T-helper 17 cell (primary cell): ENCODE measurements around the gene KMT2E. TPM values are rescaled to one million over a fixed set of nuclear protein-coding genes. Genes with fewer than 3 reads are reported as not detected.

Source experiments
- ATAC-seq: fragments of 150-1000 bp; cut with Tn5 transposase; 2 replicates; pipeline ENCODE4 v1.10.0; 2021; ENCODE audit warnings: mild to moderate bottlenecking, moderate library complexity
- DNase-seq, 3 donors: peaks; one replicate each; pipeline versions ENCODE4 v3.0.0 to v3.0.0-alpha.2; 2020 to 2021
- H3K9me3 ChIP-seq: one replicate; pipeline ENCODE4 v1.7.0; 2013; ENCODE audit warnings: low read length, mild to moderate bottlenecking; ENCODE audit not compliant: control insufficient read depth, poor library complexity, severe bottlenecking
- H3K27ac Mint-ChIP-seq: one replicate; pipeline ENCODE4 v1.8.0; 2022; ENCODE audit warnings: mild to moderate bottlenecking, moderate library complexity, mixed read lengths
- H3K27me3 Mint-ChIP-seq: one replicate; pipeline ENCODE4 v1.8.0; 2022; ENCODE audit warnings: mixed read lengths
- H3K36me3 Mint-ChIP-seq: one replicate; pipeline ENCODE4 v1.8.0; 2022; ENCODE audit warnings: low read depth, mixed read lengths
- H3K4me1 Mint-ChIP-seq: one replicate; pipeline ENCODE4 v1.8.0; 2022; ENCODE audit warnings: mild to moderate bottlenecking, mixed read lengths
- H3K4me3 Mint-ChIP-seq: one replicate; pipeline ENCODE4 v1.8.0; 2022; ENCODE audit warnings: mild to moderate bottlenecking, moderate library complexity, mixed read lengths
- total RNA-seq, 4 donors: library from RNA in 2 of 4; stranded (reverse) in 2 of 4; gene quantifications; one replicate each; pipeline ENCODE4 v1.2.3 and lab custom pipeline; 2022 to 2026

KMT2E gene
- total RNA-seq, 2 donors from 2014 or later = 285 to 301 TPM

DNA sequence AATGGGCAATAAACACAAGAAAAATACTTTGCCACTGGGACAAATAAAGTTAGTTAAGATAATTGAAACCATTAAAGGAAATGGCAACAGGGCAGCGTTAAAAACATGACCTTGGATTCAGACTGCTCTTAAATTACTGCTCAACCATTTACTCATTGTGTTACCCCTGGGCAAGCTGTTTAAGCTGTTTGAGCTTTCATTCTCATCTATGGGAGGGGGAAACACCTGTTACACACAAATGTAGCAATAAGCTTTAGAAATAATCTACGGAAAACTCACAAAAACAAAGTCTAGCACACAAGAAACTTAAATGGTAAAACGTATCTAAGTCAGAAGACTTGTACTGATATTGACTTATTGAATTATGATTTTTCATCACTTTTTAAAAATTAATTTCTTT, 137.1 kb downstream of the KMT2E start:
- H3K4me1 Mint-ChIP-seq = peaks cover 13% of the 10 kb centered on the region
- DNase-seq = no peak
- no peaks in the 10 kb centered on the region for H3K27me3 Mint-ChIP-seq
- no peak overlapping the region for H3K4me3 Mint-ChIP-seq
- peak overlapping the region; percentile 27 for H3K27ac Mint-ChIP-seq
- no peak for ATAC-seq
- H3K9me3 ChIP-seq = no peaks in the 10 kb centered on the region
- H3K36me3 Mint-ChIP-seq = no peaks in the 10 kb centered on the region

DNA sequence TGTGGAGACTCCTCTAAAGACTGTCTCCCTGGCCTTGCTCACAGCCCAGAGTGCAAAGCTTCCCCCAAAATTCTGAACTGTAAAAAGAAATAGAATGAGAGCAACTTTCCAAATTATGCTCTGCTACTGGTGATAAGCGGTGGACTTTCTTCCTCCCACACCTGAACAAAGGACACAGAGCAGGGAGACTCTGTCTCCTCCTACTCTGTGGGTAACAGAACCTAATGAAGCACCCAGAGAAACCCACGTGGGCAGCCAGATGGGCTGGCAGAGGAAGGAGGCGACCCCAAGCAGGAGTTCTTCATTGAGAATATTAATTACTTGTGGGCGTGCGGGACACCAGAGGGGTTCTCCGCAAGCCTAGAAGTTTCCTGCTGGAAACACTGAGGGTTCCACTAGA, 139.5 kb downstream of the KMT2E start:
- peaks cover 22% of the 10 kb centered on the region for H3K4me1 Mint-ChIP-seq

DNA sequence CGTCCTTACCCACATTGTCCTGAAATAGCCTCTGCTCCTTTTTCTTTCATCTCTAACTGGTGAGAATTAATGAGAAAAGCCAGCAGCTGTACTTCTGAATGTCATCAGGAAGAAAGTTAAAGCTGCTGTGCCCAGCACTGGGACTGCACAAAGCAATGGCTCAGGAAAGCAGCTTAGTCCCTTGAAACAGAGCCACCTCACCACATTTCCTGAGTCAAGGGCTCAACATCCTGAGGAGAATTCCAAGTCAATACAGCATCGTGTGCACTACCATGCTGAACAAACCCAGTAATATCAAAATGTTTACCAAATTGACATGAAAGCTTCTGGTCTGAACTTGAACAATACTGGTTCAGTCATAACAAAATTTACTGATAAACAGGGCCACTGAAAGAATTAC, 140.1 kb downstream of the KMT2E start:
- no peak for ATAC-seq
- no peak overlapping the region for H3K27ac Mint-ChIP-seq
- H3K4me3 Mint-ChIP-seq = no peak overlapping the region
- DNase-seq = no peak
- H3K4me1 Mint-ChIP-seq = peaks cover 22% of the 10 kb centered on the region
- H3K27me3 Mint-ChIP-seq = no peaks in the 10 kb centered on the region
- H3K9me3 ChIP-seq = no peaks in the 10 kb centered on the region
- peaks cover 8% of the 10 kb centered on the region for H3K36me3 Mint-ChIP-seq

More for the DNA sequence above, 139.5 kb downstream of the KMT2E start:
- peaks cover 8% of the 10 kb centered on the region for H3K36me3 Mint-ChIP-seq
- no peaks in the 10 kb centered on the region for H3K27me3 Mint-ChIP-seq
- DNase-seq (no peak), ATAC-seq (no peak)
- H3K9me3 ChIP-seq = no peaks in the 10 kb centered on the region
- H3K27ac Mint-ChIP-seq = peak overlapping the region; percentile 57
- H3K4me3 Mint-ChIP-seq = no peak overlapping the region

DNA sequence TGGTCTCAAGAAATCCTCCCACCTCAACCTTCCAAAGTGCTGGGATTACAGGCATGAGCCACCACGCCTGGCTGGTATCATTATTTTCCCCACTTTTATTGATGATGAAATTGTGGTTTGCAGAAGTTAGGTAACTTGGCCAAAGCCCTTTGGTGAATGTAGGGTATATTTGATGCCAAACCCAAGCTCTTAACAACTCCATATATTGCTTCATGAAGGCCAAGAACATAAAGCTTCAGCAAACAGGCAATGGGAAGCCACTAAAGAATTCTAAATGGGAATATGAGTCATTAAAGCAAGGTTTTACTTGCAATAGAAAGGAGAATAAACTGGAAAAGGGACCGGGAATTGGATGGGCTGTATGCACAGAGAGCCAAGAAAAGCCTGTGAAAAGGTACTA, 142.7 kb downstream of the KMT2E start:
- H3K27me3 Mint-ChIP-seq = no peaks in the 10 kb centered on the region
- H3K27ac Mint-ChIP-seq = peak overlapping the region; percentile 88
- ATAC-seq (no peak), DNase-seq (no peak)
- H3K36me3 Mint-ChIP-seq = peaks cover 8% of the 10 kb centered on the region
- H3K9me3 ChIP-seq = no peaks in the 10 kb centered on the region
- H3K4me1 Mint-ChIP-seq = peaks cover 17% of the 10 kb centered on the region
- H3K4me3 Mint-ChIP-seq = no peak overlapping the region

DNA sequence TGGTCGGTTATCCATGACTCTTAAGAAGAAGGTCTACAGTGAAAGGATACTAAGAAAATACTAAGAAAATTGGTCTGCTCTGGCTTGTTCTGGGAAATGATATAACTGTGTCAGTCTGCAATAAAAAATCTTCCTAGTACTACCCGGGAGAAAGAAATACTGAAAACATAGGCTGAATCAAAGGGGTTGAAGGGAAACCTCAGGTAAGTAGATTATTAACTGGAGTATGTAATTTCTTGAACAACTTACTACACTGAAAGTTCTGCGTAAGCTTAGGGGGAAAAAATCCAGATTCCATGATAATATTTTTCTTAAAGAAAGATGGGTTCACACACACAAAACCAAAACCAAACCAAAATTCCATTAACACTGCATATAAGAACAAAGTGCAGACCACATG, 143.3 kb downstream of the KMT2E start:
- peaks cover 8% of the 10 kb centered on the region for H3K36me3 Mint-ChIP-seq
- DNase-seq (no peak), ATAC-seq (no peak)
- peak overlapping the region; percentile 88 for H3K27ac Mint-ChIP-seq
- H3K9me3 ChIP-seq = no peaks in the 10 kb centered on the region
- H3K4me1 Mint-ChIP-seq = peaks cover 17% of the 10 kb centered on the region
- no peaks in the 10 kb centered on the region for H3K27me3 Mint-ChIP-seq
- H3K4me3 Mint-ChIP-seq = no peak overlapping the region

DNA sequence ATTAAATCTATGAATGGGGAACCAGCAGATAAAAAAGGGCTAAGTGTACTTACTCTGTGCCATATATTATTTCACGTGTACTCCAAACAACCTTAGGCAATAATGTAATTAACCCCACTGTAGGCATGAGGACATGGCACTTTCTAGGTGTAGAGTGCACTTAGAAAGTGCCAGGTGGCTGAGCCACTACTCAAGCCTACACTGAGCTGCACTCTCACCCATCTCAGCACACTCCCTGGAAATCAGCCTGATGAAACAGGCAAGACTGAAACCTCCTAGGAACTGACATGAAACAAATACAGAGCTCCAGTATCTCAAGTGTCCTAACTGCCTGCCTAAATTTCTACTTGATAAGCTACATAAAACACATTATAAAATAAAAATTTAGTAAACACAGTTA, 147.4 kb downstream of the KMT2E start:
- H3K9me3 ChIP-seq = no peaks in the 10 kb centered on the region
- no peak for DNase-seq
- Mint-ChIP-seq H3K36me3 (peaks cover 13% of the 10 kb centered on the region), H3K27me3 (no peaks in the 10 kb centered on the region), H3K4me1 (peaks cover 12% of the 10 kb centered on the region), H3K27ac (no peak overlapping the region), H3K4me3 (no peak overlapping the region)
- no peak for ATAC-seq
